ENCODE measurements around the gene GRK5. TPM values are rescaled to one million over a fixed set of nuclear protein-coding genes. Genes with fewer than 3 reads are reported as not detected.

The GRK5 gene
- total RNA-seq, 4 donors from 2014 or later: 6.0 to 111 (median 9.5) TPM

GRCh38 chr10:119241066-119241465 lies 33.7 kb downstream of the GRK5 start:
- H3K9me3 ChIP-seq: no peaks in the 10 kb centered on the region
- TF ChIP-seq CTCF (IDR thresholded peaks at IDR 0.05) (no peak), POLR2A (IDR thresholded peaks at IDR 0.05) (no peak), POLR2AphosphoS5 (IDR thresholded peaks at IDR 0.05) (no peak), EP300 (IDR thresholded peaks at IDR 0.05; ENCODE audit: low read depth) (no peak)
- no peak overlapping the region for H3K4me3 ChIP-seq
- no peak for DNase-seq
- WGBS, 2 donors (ENCODE audit: low coverage in 1 of 2): 83% methylated on average over 12 of the region's 12 CpGs; no CpG with 5 or more reads in 1 of the 2 donors
- H3K27me3 ChIP-seq: no peaks in the 10 kb centered on the region
- no peak overlapping the region for H3K27ac ChIP-seq
- H3K4me1 ChIP-seq: peaks cover 0 to 29% (median 6%) of the 10 kb centered on the region in 4 donors
- intact Hi-C loops (cut with DNase I; ENCODE audit: low total_unique reads): no loop called here
- in situ Hi-C loops (cut with MboI; ENCODE audit: low pct_ligation_motif_present in 1 of 4, low pct_unique_long_range_greater_than_20kb in 1 of 4, low sequenced_read_pairs in 3 of 4): no loop called here
- no peaks in the 10 kb centered on the region for H3K36me3 ChIP-seq

- Histone ChIP-seq H3K27ac (no peak overlapping the region), H3K4me3 (no peak overlapping the region), H3K4me1 (peaks cover 4 to 31% (median 13%) of the 10 kb centered on the region in 4 donors), H3K36me3 (no peaks in the 10 kb centered on the region), H3K27me3 (no peaks in the 10 kb centered on the region), H3K9me3 (no peaks in the 10 kb centered on the region)
- DNase-seq: no peak
- intact Hi-C loops (cut with DNase I; ENCODE audit: low total_unique reads): no loop called here
- in situ Hi-C loops (cut with MboI; ENCODE audit: low pct_ligation_motif_present in 1 of 4, low pct_unique_long_range_greater_than_20kb in 1 of 4, low sequenced_read_pairs in 3 of 4): no loop called here
- no peak for TF ChIP-seq EP300 (IDR thresholded peaks at IDR 0.05; ENCODE audit: low read depth)
- TF ChIP-seq POLR2A (IDR thresholded peaks at IDR 0.05): no peak
- TF ChIP-seq POLR2AphosphoS5 (IDR thresholded peaks at IDR 0.05): no peak
- no peak for TF ChIP-seq CTCF (IDR thresholded peaks at IDR 0.05)
- 60 to 82% methylated on average over 1 to 7 of the region's 7 CpGs for WGBS, 2 donors (ENCODE audit: low coverage in 1 of 2)
These were observed 34.8 kb downstream of the GRK5 start for GRCh38 chr10:119242186-119242585.

GRCh38 chr10:119243488-119243887 lies 36.1 kb downstream of the GRK5 start:
- DNase-seq: no peak
- Histone ChIP-seq H3K9me3 (no peaks in the 10 kb centered on the region), H3K4me3 (no peak overlapping the region), H3K27me3 (no peaks in the 10 kb centered on the region), H3K36me3 (no peaks in the 10 kb centered on the region), H3K4me1 (peaks cover 4 to 22% (median 9%) of the 10 kb centered on the region in 4 donors), H3K27ac (peak overlapping the region in 2 of 4 donors; percentile 14 to 39)
- WGBS, 2 donors (ENCODE audit: low coverage in 1 of 2): 80% methylated on average over 2 of the region's 2 CpGs; no CpG with 5 or more reads in 1 of the 2 donors
- no peak for TF ChIP-seq CTCF (IDR thresholded peaks at IDR 0.05)
- TF ChIP-seq POLR2AphosphoS5 (IDR thresholded peaks at IDR 0.05): no peak
- TF ChIP-seq POLR2A (IDR thresholded peaks at IDR 0.05): no peak
- no peak for TF ChIP-seq EP300 (IDR thresholded peaks at IDR 0.05; ENCODE audit: low read depth)
- intact Hi-C loops (cut with DNase I; ENCODE audit: low total_unique reads): no loop called here
- in situ Hi-C loops (cut with MboI; ENCODE audit: low pct_ligation_motif_present in 1 of 4, low pct_unique_long_range_greater_than_20kb in 1 of 4, low sequenced_read_pairs in 3 of 4): no loop called here

- TF ChIP-seq POLR2AphosphoS5 (IDR thresholded peaks at IDR 0.05) (no peak), POLR2A (IDR thresholded peaks at IDR 0.05) (no peak), EP300 (IDR thresholded peaks at IDR 0.05; ENCODE audit: low read depth) (no peak), CTCF (IDR thresholded peaks at IDR 0.05) (no peak)
- peak overlapping the region in 2 of 4 donors; percentile 14 to 39 for H3K27ac ChIP-seq
- peaks cover 4 to 17% (median 7%) of the 10 kb centered on the region in 4 donors for H3K4me1 ChIP-seq
- 93% methylated on average over 1 of the region's 1 CpG; no CpG with 5 or more reads in 1 of the 2 donors for WGBS, 2 donors (ENCODE audit: low coverage in 1 of 2)
- intact Hi-C loops (cut with DNase I; ENCODE audit: low total_unique reads) (no loop called here), in situ Hi-C loops (cut with MboI; ENCODE audit: low pct_ligation_motif_present in 1 of 4, low pct_unique_long_range_greater_than_20kb in 1 of 4, low sequenced_read_pairs in 3 of 4) (no loop called here)
- DNase-seq: no peak
- no peak overlapping the region for H3K4me3 ChIP-seq
- no peaks in the 10 kb centered on the region for H3K9me3 ChIP-seq
- H3K36me3 ChIP-seq: no peaks in the 10 kb centered on the region
- H3K27me3 ChIP-seq: no peaks in the 10 kb centered on the region
These were observed 36.6 kb downstream of the GRK5 start for GRCh38 chr10:119243967-119244366.
